WTC11 (cell line): Measurements from ENCODE around the gene EXOC4. TPM values are rescaled to one million over a fixed set of nuclear protein-coding genes. Genes with fewer than 3 reads are reported as not detected.

Experiments used
- ATAC-seq: fragments of 200-7000 bp; cut with Tn5 transposase; 2 replicates; pipeline ENCODE4 v1.10.0; 2021; ENCODE audit warnings: mild to moderate bottlenecking, moderate library complexity
- CTCF ChIA-PET: fragments of 300-600 bp; sonication (Branson Sonifier 250); formaldehyde crosslinking; loops from one replicate; lab custom pipeline; 2021; ENCODE audit warnings: antibody characterized with exemption; lab: Charles Lee
- POLR2A ChIA-PET: fragments of 350-600 bp; sonication (Branson Sonifier 250); formaldehyde crosslinking; loops from one replicate; lab custom pipeline; 2021; ENCODE audit warnings: antibody characterized with exemption; lab: Charles Lee
- DNase-seq: peaks from one replicate; pipeline ENCODE4 v3.0.0; 2021; ENCODE audit warnings: low spot score
- H3K27ac Mint-ChIP-seq: 2 replicates; pipeline ENCODE4 v1.8.0; 2021; ENCODE audit warnings: mixed read lengths
- H3K27me3 Mint-ChIP-seq: 2 replicates; pipeline ENCODE4 v1.8.0; 2021; ENCODE audit warnings: low read depth, mild to moderate bottlenecking, moderate library complexity, mixed read lengths
- H3K36me3 Mint-ChIP-seq: 2 replicates; pipeline ENCODE4 v1.8.0; 2021; ENCODE audit warnings: mixed read lengths
- H3K4me1 Mint-ChIP-seq: 2 replicates; pipeline ENCODE4 v1.8.0; 2022; ENCODE audit warnings: mixed read lengths
- H3K4me3 Mint-ChIP-seq: 2 replicates; pipeline ENCODE4 v1.8.0; 2021; ENCODE audit warnings: mild to moderate bottlenecking, moderate library complexity, mixed read lengths
- H3K9me3 Mint-ChIP-seq: 2 replicates; pipeline ENCODE4 v1.8.0; 2021; ENCODE audit warnings: mixed read lengths
- E2F5 ChIP-seq: sonication (generic); formaldehyde crosslinking; IDR thresholded peaks from 2 replicates; pipeline ENCODE4 v1.8.1; 2022; ENCODE audit warnings: mild to moderate bottlenecking, moderate library complexity, missing genetic modification reagents
- ELF4 ChIP-seq: sonication (generic); formaldehyde crosslinking; IDR thresholded peaks from 2 replicates; pipeline ENCODE4 v1.8.1; 2022; ENCODE audit warnings: low read depth, mild to moderate bottlenecking, moderate library complexity, missing genetic modification reagents
- FOXP1 ChIP-seq: sonication (generic); formaldehyde crosslinking; IDR thresholded peaks from 2 replicates; pipeline ENCODE4 v1.8.0; 2022; ENCODE audit warnings: missing genetic modification reagents, mild to moderate bottlenecking, moderate library complexity, borderline replicate concordance
- GABPB1 ChIP-seq: sonication (generic); formaldehyde crosslinking; IDR thresholded peaks from 2 replicates; pipeline ENCODE4 v1.8.1; 2023; ENCODE audit warnings: mild to moderate bottlenecking, missing genetic modification reagents
- HMGA2 ChIP-seq: fragments of 250-450 bp; sonication (Bioruptor Pico); IDR thresholded peaks from 2 replicates; pipeline ENCODE4 v1.4.0; 2021; ENCODE audit warnings: mild to moderate bottlenecking, moderate library complexity
- IRF2 ChIP-seq: sonication (generic); formaldehyde crosslinking; IDR thresholded peaks from 2 replicates; pipeline ENCODE4 v1.8.0; 2022; ENCODE audit warnings: low read depth, missing genetic modification reagents, borderline replicate concordance
- NR1H2 ChIP-seq: sonication (generic); formaldehyde crosslinking; IDR thresholded peaks from 2 replicates; pipeline ENCODE4 v1.9.0; 2021; ENCODE audit warnings: mild to moderate bottlenecking, moderate library complexity, missing genetic modification reagents
- RELA ChIP-seq: sonication (generic); formaldehyde crosslinking; IDR thresholded peaks from 2 replicates; pipeline ENCODE4 v1.8.1; 2022; ENCODE audit warnings: missing genetic modification reagents, mild to moderate bottlenecking, borderline replicate concordance
- RORB ChIP-seq: fragments of 250-450 bp; sonication (Bioruptor Pico); IDR thresholded peaks from 2 replicates; pipeline ENCODE4 v1.9.0; 2021; ENCODE audit warnings: mild to moderate bottlenecking
- ZNF425 ChIP-seq: fragments of 250-450 bp; sonication (Bioruptor Pico); conservative IDR thresholded peaks from 2 replicates; pipeline ENCODE4 v1.9.0; 2021; ENCODE audit warnings: mild to moderate bottlenecking
- total RNA-seq: library from RNA; stranded (reverse); gene quantifications from 3 replicates; pipeline ENCODE4 v1.2.3, GENCODE V29; 2021
- TF ChIP-seq, protein P1 (sequence below): sonication (generic); formaldehyde crosslinking; IDR thresholded peaks from 2 replicates; pipeline ENCODE4 v1.8.1; 2023; ENCODE audit warnings: mild to moderate bottlenecking, missing genetic modification reagents, moderate library complexity
- TF ChIP-seq, protein P2 (sequence below): sonication (generic); formaldehyde crosslinking; IDR thresholded peaks from 2 replicates; pipeline ENCODE4 v1.8.1; 2023; ENCODE audit warnings: mild to moderate bottlenecking, missing genetic modification reagents, moderate library complexity
- TF ChIP-seq, protein P3 (sequence below): sonication (generic); formaldehyde crosslinking; IDR thresholded peaks from 2 replicates; pipeline ENCODE4 v1.8.0; 2022; ENCODE audit warnings: mild to moderate bottlenecking, missing genetic modification reagents
- TF ChIP-seq, protein P4 (sequence below): sonication (generic); formaldehyde crosslinking; IDR thresholded peaks from 2 replicates; pipeline ENCODE4 v1.8.0; 2022; ENCODE audit warnings: missing genetic modification reagents
- TF ChIP-seq, protein P5 (sequence below): fragments of 250-450 bp; sonication (Bioruptor Pico); IDR thresholded peaks from 2 replicates; pipeline ENCODE4 v1.8.0; 2021; ENCODE audit warnings: mild to moderate bottlenecking

Gene EXOC4
- total RNA-seq, 1 experiment from 2014 or later: 62.0 TPM

DNA sequence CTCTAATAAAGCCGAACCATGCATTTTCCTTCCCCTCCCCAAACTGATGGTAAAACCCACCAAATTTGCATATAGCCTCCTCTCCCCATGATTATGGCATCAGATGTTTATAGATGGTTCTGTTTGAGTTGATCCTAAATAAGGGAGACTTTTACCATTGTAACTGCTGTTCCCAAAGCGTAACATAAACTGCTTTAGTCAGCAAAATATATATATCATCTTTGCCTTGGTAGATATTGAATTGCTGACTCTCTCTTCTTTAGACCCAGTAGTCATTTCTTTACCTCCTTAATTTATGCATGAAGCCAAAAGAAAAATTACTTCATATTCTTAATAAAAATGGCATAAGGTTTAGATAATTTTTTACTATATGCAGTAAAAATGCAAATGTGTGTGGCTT lies 788.1 kb downstream of the EXOC4 start (continued):
- TF ChIP-seq GABPB1 (CRISPR knock-in tag) (no peak), E2F5 (CRISPR knock-in tag) (no peak), RELA (CRISPR knock-in tag) (no peak), HMGA2 (CRISPR knock-in tag) (no peak), FOXP1 (CRISPR knock-in tag) (no peak), ELF4 (CRISPR knock-in tag) (no peak), RORB (no peak), ZNF425 (CRISPR knock-in tag) (no peak)
- TF ChIP-seq, protein P1, sequence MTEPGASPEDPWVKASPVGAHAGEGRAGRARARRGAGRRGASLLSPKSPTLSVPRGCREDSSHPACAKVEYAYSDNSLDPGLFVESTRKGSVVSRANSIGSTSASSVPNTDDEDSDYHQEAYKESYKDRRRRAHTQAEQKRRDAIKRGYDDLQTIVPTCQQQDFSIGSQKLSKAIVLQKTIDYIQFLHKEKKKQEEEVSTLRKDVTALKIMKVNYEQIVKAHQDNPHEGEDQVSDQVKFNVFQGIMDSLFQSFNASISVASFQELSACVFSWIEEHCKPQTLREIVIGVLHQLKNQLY: no peak
- TF ChIP-seq, protein P2, sequence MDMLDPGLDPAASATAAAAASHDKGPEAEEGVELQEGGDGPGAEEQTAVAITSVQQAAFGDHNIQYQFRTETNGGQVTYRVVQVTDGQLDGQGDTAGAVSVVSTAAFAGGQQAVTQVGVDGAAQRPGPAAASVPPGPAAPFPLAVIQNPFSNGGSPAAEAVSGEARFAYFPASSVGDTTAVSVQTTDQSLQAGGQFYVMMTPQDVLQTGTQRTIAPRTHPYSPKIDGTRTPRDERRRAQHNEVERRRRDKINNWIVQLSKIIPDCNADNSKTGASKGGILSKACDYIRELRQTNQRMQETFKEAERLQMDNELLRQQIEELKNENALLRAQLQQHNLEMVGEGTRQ: no peak

DNA sequence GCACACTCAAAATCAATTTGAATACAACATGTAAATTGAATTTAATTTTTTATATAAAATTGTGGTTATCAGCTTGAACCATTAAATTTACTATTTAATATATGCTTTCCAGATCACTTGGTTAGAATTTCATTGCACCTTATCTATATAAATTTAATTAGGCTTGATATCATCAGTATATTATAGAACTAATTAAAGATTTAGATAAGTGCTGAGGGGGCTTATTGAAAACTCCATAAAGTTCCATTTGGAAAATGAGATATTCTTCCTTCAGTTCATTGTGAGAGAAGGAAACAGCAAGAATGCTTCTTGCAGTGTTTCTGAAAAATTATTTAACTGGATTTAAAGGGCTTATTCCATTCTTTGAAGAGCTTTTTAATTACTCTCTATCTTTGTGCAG lies 788.6 kb downstream of the EXOC4 start:
- POLR2A ChIA-PET: no interaction called here
- CTCF ChIA-PET: no interaction called here
- Mint-ChIP-seq H3K4me3 (no peak overlapping the region), H3K27me3 (no peaks in the 10 kb centered on the region), H3K36me3 (no peaks in the 10 kb centered on the region), H3K27ac (no peak overlapping the region), H3K9me3 (no peaks in the 10 kb centered on the region), H3K4me1 (peaks cover 12% of the 10 kb centered on the region)
- TF ChIP-seq RORB (no peak), IRF2 (no peak), NR1H2 (CRISPR knock-in tag) (no peak)
- TF ChIP-seq, protein P3, sequence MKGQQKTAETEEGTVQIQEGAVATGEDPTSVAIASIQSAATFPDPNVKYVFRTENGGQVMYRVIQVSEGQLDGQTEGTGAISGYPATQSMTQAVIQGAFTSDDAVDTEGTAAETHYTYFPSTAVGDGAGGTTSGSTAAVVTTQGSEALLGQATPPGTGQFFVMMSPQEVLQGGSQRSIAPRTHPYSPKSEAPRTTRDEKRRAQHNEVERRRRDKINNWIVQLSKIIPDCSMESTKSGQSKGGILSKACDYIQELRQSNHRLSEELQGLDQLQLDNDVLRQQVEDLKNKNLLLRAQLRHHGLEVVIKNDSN: no peak
- TF ChIP-seq, protein P4, sequence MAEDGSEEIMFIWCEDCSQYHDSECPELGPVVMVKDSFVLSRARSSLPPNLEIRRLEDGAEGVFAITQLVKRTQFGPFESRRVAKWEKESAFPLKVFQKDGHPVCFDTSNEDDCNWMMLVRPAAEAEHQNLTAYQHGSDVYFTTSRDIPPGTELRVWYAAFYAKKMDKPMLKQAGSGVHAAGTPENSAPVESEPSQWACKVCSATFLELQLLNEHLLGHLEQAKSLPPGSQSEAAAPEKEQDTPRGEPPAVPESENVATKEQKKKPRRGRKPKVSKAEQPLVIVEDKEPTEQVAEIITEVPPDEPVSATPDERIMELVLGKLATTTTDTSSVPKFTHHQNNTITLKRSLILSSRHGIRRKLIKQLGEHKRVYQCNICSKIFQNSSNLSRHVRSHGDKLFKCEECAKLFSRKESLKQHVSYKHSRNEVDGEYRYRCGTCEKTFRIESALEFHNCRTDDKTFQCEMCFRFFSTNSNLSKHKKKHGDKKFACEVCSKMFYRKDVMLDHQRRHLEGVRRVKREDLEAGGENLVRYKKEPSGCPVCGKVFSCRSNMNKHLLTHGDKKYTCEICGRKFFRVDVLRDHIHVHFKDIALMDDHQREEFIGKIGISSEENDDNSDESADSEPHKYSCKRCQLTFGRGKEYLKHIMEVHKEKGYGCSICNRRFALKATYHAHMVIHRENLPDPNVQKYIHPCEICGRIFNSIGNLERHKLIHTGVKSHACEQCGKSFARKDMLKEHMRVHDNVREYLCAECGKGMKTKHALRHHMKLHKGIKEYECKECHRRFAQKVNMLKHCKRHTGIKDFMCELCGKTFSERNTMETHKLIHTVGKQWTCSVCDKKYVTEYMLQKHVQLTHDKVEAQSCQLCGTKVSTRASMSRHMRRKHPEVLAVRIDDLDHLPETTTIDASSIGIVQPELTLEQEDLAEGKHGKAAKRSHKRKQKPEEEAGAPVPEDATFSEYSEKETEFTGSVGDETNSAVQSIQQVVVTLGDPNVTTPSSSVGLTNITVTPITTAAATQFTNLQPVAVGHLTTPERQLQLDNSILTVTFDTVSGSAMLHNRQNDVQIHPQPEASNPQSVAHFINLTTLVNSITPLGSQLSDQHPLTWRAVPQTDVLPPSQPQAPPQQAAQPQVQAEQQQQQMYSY (CRISPR knock-in tag): no peak
- DNase-seq: no peak
- no peak for ATAC-seq

DNA sequence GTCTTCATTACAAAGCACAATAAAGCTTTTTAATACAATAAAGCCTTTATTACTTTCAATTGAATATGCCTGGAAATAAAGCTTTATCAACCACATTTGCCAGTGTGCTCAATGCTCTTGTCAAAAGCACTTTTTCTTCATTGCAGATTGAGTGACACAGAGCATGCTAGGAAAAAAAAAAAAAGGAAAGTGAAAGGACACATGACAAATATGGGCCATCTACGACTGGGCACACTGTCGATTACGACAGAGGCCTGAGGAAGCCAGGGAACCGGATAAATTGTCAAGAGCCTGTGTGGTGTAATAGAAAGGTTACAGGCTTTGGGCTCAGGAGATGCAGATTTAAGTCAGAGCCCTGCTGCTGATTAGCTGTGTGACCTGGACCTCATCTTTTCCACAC lies 789.4 kb downstream of the EXOC4 start:
- TF ChIP-seq, protein P5, sequence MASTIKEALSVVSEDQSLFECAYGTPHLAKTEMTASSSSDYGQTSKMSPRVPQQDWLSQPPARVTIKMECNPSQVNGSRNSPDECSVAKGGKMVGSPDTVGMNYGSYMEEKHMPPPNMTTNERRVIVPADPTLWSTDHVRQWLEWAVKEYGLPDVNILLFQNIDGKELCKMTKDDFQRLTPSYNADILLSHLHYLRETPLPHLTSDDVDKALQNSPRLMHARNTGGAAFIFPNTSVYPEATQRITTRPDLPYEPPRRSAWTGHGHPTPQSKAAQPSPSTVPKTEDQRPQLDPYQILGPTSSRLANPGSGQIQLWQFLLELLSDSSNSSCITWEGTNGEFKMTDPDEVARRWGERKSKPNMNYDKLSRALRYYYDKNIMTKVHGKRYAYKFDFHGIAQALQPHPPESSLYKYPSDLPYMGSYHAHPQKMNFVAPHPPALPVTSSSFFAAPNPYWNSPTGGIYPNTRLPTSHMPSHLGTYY (CRISPR knock-in tag): no peak
- no peak for TF ChIP-seq GABPB1 (CRISPR knock-in tag)
- peaks cover 20% of the 10 kb centered on the region for H3K4me1 Mint-ChIP-seq

More for the DNA sequence above, 789.4 kb downstream of the EXOC4 start:
- POLR2A ChIA-PET: no interaction called here
- DNase-seq (no peak), ATAC-seq (no peak)
- Mint-ChIP-seq H3K27me3 (no peaks in the 10 kb centered on the region), H3K9me3 (peaks cover 1% of the 10 kb centered on the region), H3K4me3 (no peak overlapping the region), H3K36me3 (peaks cover under 1% of the 10 kb centered on the region), H3K27ac (no peak overlapping the region)
- CTCF ChIA-PET: no interaction called here
